Spinal cord (tissue), 10 donors: Measurements from ENCODE around the gene SLC39A9. TPM values are rescaled to one million over a fixed set of nuclear protein-coding genes. Genes with fewer than 3 reads are reported as not detected.

Experiments used
- DNase-seq, 6 donors: peaks; one replicate each; pipeline versions ENCODE4 v3.0.0 to v3.0.0-alpha.2; 2013 to 2015; ENCODE audit warnings: low spot score in 6 of 6, low read depth in 4 of 6
- H3K27ac ChIP-seq: one replicate; pipeline ENCODE4 v1.5.1; 2013; ENCODE audit warnings: low read depth, low read length, control low read depth
- H3K27me3 ChIP-seq: one replicate; pipeline ENCODE4 v1.6.1; 2013; ENCODE audit warnings: low read length; ENCODE audit not compliant: control insufficient read depth, insufficient read depth
- H3K36me3 ChIP-seq: one replicate; pipeline ENCODE4 v1.6.1; 2013; ENCODE audit warnings: low read length; ENCODE audit not compliant: control insufficient read depth, insufficient read depth
- H3K4me1 ChIP-seq: one replicate; pipeline ENCODE4 v1.6.1; 2013; ENCODE audit warnings: low read length; ENCODE audit not compliant: control insufficient read depth, insufficient read depth
- H3K4me3 ChIP-seq: one replicate; pipeline ENCODE4 v1.5.1; 2013; ENCODE audit warnings: low read depth, low read length, control low read depth
- H3K9me3 ChIP-seq: one replicate; pipeline ENCODE4 v1.6.1; 2013; ENCODE audit warnings: low read length; ENCODE audit not compliant: control insufficient read depth, insufficient read depth
- WGBS: methylation state at CpG from one replicate; pipeline ENCODE4 v1.1.5; 2013; ENCODE audit warnings: missing lambda C conversion rate; ENCODE audit not compliant: insufficient coverage; 5-methylcytosine and 5-hydroxymethylcytosine counted together
- polyA plus RNA-seq, 2 donors: library from polyadenylated mRNA; unstranded; fragments of 120-200 nt; gene quantifications; one replicate each; pipeline ENCODE4 v1.2.1, GENCODE V29; 2013; ENCODE audit not compliant: insufficient read length in 2 of 2
- total RNA-seq, 2 donors: library from RNA; depleted of rRNA in 1 of 2; stranded (reverse); fragments of 120-200 nt in 1 of 2; fragments of >200 nt in 1 of 2; gene quantifications; one replicate each; pipeline versions ENCODE4 v1.2.3 to v1.2.4, GENCODE V29; 2013 to 2014
- donor health status: healthy.

Gene SLC39A9
- total and polyA plus RNA-seq, 4 donors = 54.4 to 137 (median 82.6) TPM

- Histone ChIP-seq H3K27me3 (no peaks in the 10 kb centered on the region), H3K9me3 (no peaks in the 10 kb centered on the region), H3K36me3 (no peaks in the 10 kb centered on the region), H3K27ac (no peak overlapping the region), H3K4me3 (no peak overlapping the region), H3K4me1 (peaks cover 5% of the 10 kb centered on the region)
- DNase-seq = no peak
- 62% methylated on average over 3 of the region's 3 CpGs for WGBS
Observed at GRCh38 chr14:69366069-69366468, 32.4 kb upstream of the SLC39A9 start.

- no peaks in the 10 kb centered on the region for H3K27me3 ChIP-seq
- H3K4me3 ChIP-seq = no peak overlapping the region
- no peak overlapping the region for H3K27ac ChIP-seq
- H3K4me1 ChIP-seq = peaks cover 5% of the 10 kb centered on the region
- no peaks in the 10 kb centered on the region for H3K9me3 ChIP-seq
- no peaks in the 10 kb centered on the region for H3K36me3 ChIP-seq
- 100% methylated on average over 4 of the region's 4 CpGs for WGBS
- no peak for DNase-seq
Observed at GRCh38 chr14:69366761-69367160, 31.7 kb upstream of the SLC39A9 start.

GRCh38 chr14:69368381-69368780 is 30.1 kb upstream of the SLC39A9 start:
- no peaks in the 10 kb centered on the region for H3K9me3 ChIP-seq
- H3K4me3 ChIP-seq = no peak overlapping the region
- H3K36me3 ChIP-seq = no peaks in the 10 kb centered on the region
- H3K4me1 ChIP-seq = no peaks in the 10 kb centered on the region
- whole genome bisulfite sequencing = 75% methylated on average over 1 of the region's 1 CpG
- no peaks in the 10 kb centered on the region for H3K27me3 ChIP-seq
- H3K27ac ChIP-seq = no peak overlapping the region
- DNase-seq = no peak

GRCh38 chr14:69370061-69370460 is 28.4 kb upstream of the SLC39A9 start:
- Histone ChIP-seq H3K27me3 (no peaks in the 10 kb centered on the region), H3K4me1 (no peaks in the 10 kb centered on the region), H3K27ac (no peak overlapping the region), H3K36me3 (no peaks in the 10 kb centered on the region), H3K4me3 (no peak overlapping the region), H3K9me3 (no peaks in the 10 kb centered on the region)
- WGBS = 50% methylated on average over 5 of the region's 5 CpGs
- DNase-seq = no peak

GRCh38 chr14:69372146-69372545 is 26.3 kb upstream of the SLC39A9 start:
- no peaks in the 10 kb centered on the region for H3K36me3 ChIP-seq
- no peak overlapping the region for H3K4me3 ChIP-seq
- H3K27me3 ChIP-seq = no peaks in the 10 kb centered on the region
- no CpG with 5 or more reads among the region's 3 CpGs for WGBS
- no peak for DNase-seq
- H3K27ac ChIP-seq = no peak overlapping the region
- H3K9me3 ChIP-seq = no peaks in the 10 kb centered on the region
- H3K4me1 ChIP-seq = no peaks in the 10 kb centered on the region

GRCh38 chr14:69373104-69373503 is 25.4 kb upstream of the SLC39A9 start:
- H3K27ac ChIP-seq = no peak overlapping the region
- H3K4me1 ChIP-seq = no peaks in the 10 kb centered on the region
- no peaks in the 10 kb centered on the region for H3K9me3 ChIP-seq
- peaks cover 2% of the 10 kb centered on the region for H3K36me3 ChIP-seq
- WGBS = no CpG with 5 or more reads among the region's 1 CpG
- no peaks in the 10 kb centered on the region for H3K27me3 ChIP-seq
- no peak overlapping the region for H3K4me3 ChIP-seq
- DNase-seq = no peak

- Histone ChIP-seq H3K36me3 (peaks cover 2% of the 10 kb centered on the region), H3K9me3 (no peaks in the 10 kb centered on the region), H3K27ac (no peak overlapping the region), H3K27me3 (no peaks in the 10 kb centered on the region), H3K4me1 (no peaks in the 10 kb centered on the region), H3K4me3 (no peak overlapping the region)
- DNase-seq = no peak
Observed at GRCh38 chr14:69374235-69374634, 24.3 kb upstream of the SLC39A9 start.

GRCh38 chr14:69375182-69375581 is 23.3 kb upstream of the SLC39A9 start:
- no peaks in the 10 kb centered on the region for H3K4me1 ChIP-seq
- DNase-seq = no peak
- no peak overlapping the region for H3K27ac ChIP-seq
- no peak overlapping the region for H3K4me3 ChIP-seq
- no CpG with 5 or more reads among the region's 3 CpGs for WGBS
- no peaks in the 10 kb centered on the region for H3K9me3 ChIP-seq
- no peaks in the 10 kb centered on the region for H3K27me3 ChIP-seq
- H3K36me3 ChIP-seq = peaks cover 2% of the 10 kb centered on the region

- DNase-seq = no peak
- H3K27me3 ChIP-seq = no peaks in the 10 kb centered on the region
- no peaks in the 10 kb centered on the region for H3K4me1 ChIP-seq
- 100% methylated on average over 2 of the region's 5 CpGs for WGBS
- peaks cover 2% of the 10 kb centered on the region for H3K36me3 ChIP-seq
- H3K9me3 ChIP-seq = no peaks in the 10 kb centered on the region
- no peak overlapping the region for H3K4me3 ChIP-seq
- H3K27ac ChIP-seq = no peak overlapping the region
Observed at GRCh38 chr14:69375722-69376121, 22.8 kb upstream of the SLC39A9 start.

- H3K27me3 ChIP-seq = no peaks in the 10 kb centered on the region
- no peak overlapping the region for H3K4me3 ChIP-seq
- no peaks in the 10 kb centered on the region for H3K9me3 ChIP-seq
- DNase-seq = no peak
- H3K4me1 ChIP-seq = no peaks in the 10 kb centered on the region
- H3K27ac ChIP-seq = no peak overlapping the region
- H3K36me3 ChIP-seq = peaks cover 2% of the 10 kb centered on the region
Observed at GRCh38 chr14:69376439-69376838, 22.1 kb upstream of the SLC39A9 start.
